HepG2 (cell line): ENCODE results near the gene PRKAR2B. TPM values are rescaled to one million over a fixed set of nuclear protein-coding genes. Genes with fewer than 3 reads are reported as not detected.
A peak's percentile ranks its signal among the peaks of the same experiment; 100 is the strongest.

Experiments
- ATAC-seq: fragments of 200-7000 bp; cut with Tn5 transposase; 3 replicates; pipeline ENCODE4 v1.9.1; 2020; ENCODE audit warnings: mild to moderate bottlenecking, moderate library complexity
- BruUV-seq: library from RNA; stranded (reverse); fragments of 400-500 nt; replicated peaks from 2 replicates; lab custom pipeline; 2021; lab: Mats Ljungman, UMichigan
- CTCF ChIA-PET: fragments of 300-600 bp; formaldehyde crosslinking; extraction: SDS; loops from one replicate; lab custom pipeline; 2021; ENCODE audit warnings: low total read pairs, inconsistent platforms, low intra/inter-chr PET ratio; lab: Yijun Ruan, JAX
- POLR2A ChIA-PET: fragments of 350-600 bp; sonication (Branson Sonifier 250); formaldehyde crosslinking; loops from one replicate; lab custom pipeline; 2020; ENCODE audit warnings: antibody characterized with exemption, inconsistent platforms; lab: Yijun Ruan, JAX
- DNase-seq: peaks from one replicate; pipeline ENCODE4 v3.0.0-alpha.2; 2015; ENCODE audit warnings: low spot score
- FAIRE-seq: peaks from 3 replicates; lab custom pipeline; 2011; peaks lifted over from hg19 to GRCh38; lab: Jason Lieb, UNC
- H2AFZ ChIP-seq: one replicate; pipeline ENCODE4 v1.6.1; 2011; ENCODE audit warnings: low read length, inconsistent platforms
- H3K27ac ChIP-seq: fragments of 300-600 bp; 3 replicates; pipeline ENCODE4 v1.8.0; 2011; ENCODE audit warnings: mixed run types, mild to moderate bottlenecking, mixed read lengths, low read length, inconsistent platforms; ENCODE audit not compliant: insufficient read depth; ENCODE audit errors: extremely low read length
- H3K27me3 ChIP-seq, 2 experiments: fragments of 200-600 bp in 1 of 2; 2 replicates in 1 of 2; 3 replicates in 1 of 2; pipeline versions ENCODE4 v1.6.0 to v1.8.0; 2011; ENCODE audit warnings: low read length in 2 of 2, mild to moderate bottlenecking in 2 of 2, moderate library complexity in 2 of 2, inconsistent platforms in 1 of 2; ENCODE audit not compliant: insufficient read depth in 2 of 2, control insufficient read depth in 1 of 2
- H3K36me3 ChIP-seq, 2 experiments: fragments of 200-600 bp in 1 of 2; replicated peaks in 1 of 2; 2 replicates in 1 of 2; 3 replicates in 1 of 2; pipeline versions ENCODE4 v1.5.1 to v1.8.0; 2011; ENCODE audit warnings: low read length in 2 of 2, inconsistent platforms in 1 of 2; ENCODE audit not compliant: insufficient read depth in 2 of 2, control insufficient read depth in 1 of 2
- H3K4me1 ChIP-seq: 2 replicates; pipeline ENCODE4 v1.5.1; 2012; ENCODE audit warnings: low read length, inconsistent platforms; ENCODE audit not compliant: insufficient read depth
- H3K4me2 ChIP-seq: 2 replicates; pipeline ENCODE4 v1.6.0; 2011; ENCODE audit warnings: low read depth, low read length, inconsistent platforms
- H3K4me3 ChIP-seq, 3 experiments: fragments of 200-600 bp in 1 of 3; sonication (generic), shearing (Covaris generic) in 1 of 3; replicated peaks in 1 of 3; 2 replicates each; pipeline ENCODE4 v1.5.1; 2011 to 2016; ENCODE audit warnings: low read length in 3 of 3, inconsistent platforms in 2 of 3, low read depth in 2 of 3, mild to moderate bottlenecking in 2 of 3, control low read depth in 1 of 3, mixed read lengths in 1 of 3; ENCODE audit not compliant: insufficient read depth in 1 of 3
- H3K79me2 ChIP-seq: one replicate; pipeline ENCODE4 v1.6.1; 2011; ENCODE audit warnings: low read length, inconsistent platforms; ENCODE audit not compliant: insufficient read depth
- H3K9ac ChIP-seq: 2 replicates; pipeline ENCODE4 v1.6.0; 2011; ENCODE audit warnings: mild to moderate bottlenecking, low read depth, low read length, inconsistent platforms; ENCODE audit not compliant: insufficient read depth
- H3K9me3 ChIP-seq: 2 replicates; pipeline ENCODE4 v1.5.1; 2012; ENCODE audit warnings: mild to moderate bottlenecking, low read length
- H4K20me1 ChIP-seq: 2 replicates; pipeline ENCODE4 v1.6.0; 2011; ENCODE audit warnings: inconsistent platforms, mild to moderate bottlenecking, low read length, moderate library complexity; ENCODE audit not compliant: insufficient read depth
- ATF7 ChIP-seq, 2 experiments: fragments of 450-650 bp in 1 of 2; sonication (generic) in 1 of 2; formaldehyde crosslinking in 1 of 2; IDR thresholded peaks; 2 replicates each; pipeline versions ENCODE4 v1.4.0 to v1.6.1; 2016 to 2020; ENCODE audit warnings: antibody characterized with exemption in 1 of 2, mild to moderate bottlenecking in 1 of 2, missing genetic modification reagents in 1 of 2
- MAFK ChIP-seq, 2 experiments: IDR thresholded peaks in 1 of 2; conservative IDR thresholded peaks in 1 of 2; 2 replicates each; pipeline ENCODE4 v1.6.1; 2011; ENCODE audit warnings: improper control_type of control experiment in 2 of 2, low read length in 2 of 2
- SRF ChIP-seq: IDR thresholded peaks from 2 replicates; pipeline ENCODE4 v1.6.1; 2011; ENCODE audit warnings: mild to moderate bottlenecking, low read depth, low read length, moderate library complexity
- in situ Hi-C: cut with HindIII; loops from 2 replicates; pipeline ENCODE4 v1.10.0; 2017; ENCODE audit warnings: low pct_unique_long_range_greater_than_20kb; ENCODE audit not compliant: extremely low pct_ligation_motif_present
- intact Hi-C: fragments of 100-400 bp; cut with micrococcal nuclease; formaldehyde crosslinking; loops from one replicate; pipeline ENCODE4 v1.10.0; 2022; ENCODE audit not compliant: unreplicated experiment
- polyA plus RNA-seq, 8 experiments: library from polyadenylated mRNA; depleted of rRNA in 3 of 8; stranded (reverse) in 7 of 8; unstranded in 1 of 8; fragments of >200 nt; fragmentation: Illumina TruSeq in 4 of 8; extraction: Trizol in 4 of 8; gene quantifications; 2 replicates each; pipeline versions ENCODE4 v1.2.1 to v1.2.3, GENCODE V29; 2011 to 2016; ENCODE audit warnings: low read depth in 4 of 8, missing spikeins in 1 of 8, mixed read lengths in 1 of 8; ENCODE audit not compliant: insufficient read depth in 1 of 8
- total RNA-seq, 5 experiments: library from RNA; depleted of rRNA; stranded (reverse); fragments of >200 nt; fragmentation: Illumina TruSeq; extraction: Trizol; gene quantifications; 2 replicates each; pipeline ENCODE4 v1.2.3, GENCODE V29; 2016; ENCODE audit warnings: low read depth in 1 of 5
- TF ChIP-seq, protein P1 (sequence below): sonication (generic); formaldehyde crosslinking; IDR thresholded peaks from 2 replicates; pipeline ENCODE4 v1.4.0; 2020; ENCODE audit warnings: missing genetic modification reagents

Gene PRKAR2B
- total and polyA plus RNA-seq, 2 of the 13 experiments (the other 11 are each of a cell fraction or from before 2014, with no cell fraction given): not detected

DNA sequence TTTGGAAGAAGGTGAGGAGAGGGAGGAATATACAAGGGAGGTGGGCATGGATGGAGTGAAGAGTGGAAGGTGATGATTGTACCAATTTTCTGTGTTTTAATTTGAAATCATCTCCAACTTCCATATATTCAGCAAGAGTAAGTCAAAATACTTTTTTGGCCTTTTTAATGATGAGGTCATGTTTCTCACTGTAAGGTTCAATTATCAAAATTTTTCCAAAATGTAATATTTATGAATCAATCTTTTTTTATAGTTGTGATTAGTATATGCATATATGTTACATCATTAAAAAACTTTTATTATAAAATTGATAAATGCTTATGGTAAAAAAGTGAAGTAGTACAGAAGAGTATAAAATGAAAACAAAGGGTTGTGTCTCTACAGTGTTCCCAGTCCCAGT, 40.7 kb downstream of the PRKAR2B start:
- Histone ChIP-seq H3K27me3 (no peaks in the 10 kb centered on the region; a peak in 1 of 5 replicates), H2AFZ (no peak overlapping the region), H3K9ac (no peak overlapping the region), H3K9me3 (no peaks in the 10 kb centered on the region), H3K4me3 (no peak overlapping the region), H3K27ac (no peak overlapping the region), H3K79me2 (no peaks in the 10 kb centered on the region), H3K4me2 (no peak overlapping the region), H3K36me3 (no peaks in the 10 kb centered on the region), H4K20me1 (no peaks in the 10 kb centered on the region), H3K4me1 (no peaks in the 10 kb centered on the region)
- CTCF ChIA-PET: no interaction called here
- ATAC-seq (no peak), FAIRE-seq (no peak), DNase-seq (no peak)
- no TSS peak for BruUV-seq
- TF ChIP-seq ATF7 (IDR thresholded peaks at IDR 0.05) (peak; percentile 48), ATF7 (CRISPR knock-in tag; IDR thresholded peaks at IDR 0.05) (no peak)
- TF ChIP-seq, protein P1, sequence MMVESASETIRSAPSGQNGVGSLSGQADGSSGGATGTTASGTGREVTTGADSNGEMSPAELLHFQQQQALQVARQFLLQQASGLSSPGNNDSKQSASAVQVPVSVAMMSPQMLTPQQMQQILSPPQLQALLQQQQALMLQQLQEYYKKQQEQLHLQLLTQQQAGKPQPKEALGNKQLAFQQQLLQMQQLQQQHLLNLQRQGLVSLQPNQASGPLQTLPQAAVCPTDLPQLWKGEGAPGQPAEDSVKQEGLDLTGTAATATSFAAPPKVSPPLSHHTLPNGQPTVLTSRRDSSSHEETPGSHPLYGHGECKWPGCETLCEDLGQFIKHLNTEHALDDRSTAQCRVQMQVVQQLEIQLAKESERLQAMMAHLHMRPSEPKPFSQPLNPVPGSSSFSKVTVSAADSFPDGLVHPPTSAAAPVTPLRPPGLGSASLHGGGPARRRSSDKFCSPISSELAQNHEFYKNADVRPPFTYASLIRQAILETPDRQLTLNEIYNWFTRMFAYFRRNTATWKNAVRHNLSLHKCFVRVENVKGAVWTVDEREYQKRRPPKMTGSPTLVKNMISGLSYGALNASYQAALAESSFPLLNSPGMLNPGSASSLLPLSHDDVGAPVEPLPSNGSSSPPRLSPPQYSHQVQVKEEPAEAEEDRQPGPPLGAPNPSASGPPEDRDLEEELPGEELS (CRISPR knock-in tag): no peak
- in situ Hi-C loops: no loop called here
- intact Hi-C loops: no loop called here
- POLR2A ChIA-PET: no interaction called here

DNA sequence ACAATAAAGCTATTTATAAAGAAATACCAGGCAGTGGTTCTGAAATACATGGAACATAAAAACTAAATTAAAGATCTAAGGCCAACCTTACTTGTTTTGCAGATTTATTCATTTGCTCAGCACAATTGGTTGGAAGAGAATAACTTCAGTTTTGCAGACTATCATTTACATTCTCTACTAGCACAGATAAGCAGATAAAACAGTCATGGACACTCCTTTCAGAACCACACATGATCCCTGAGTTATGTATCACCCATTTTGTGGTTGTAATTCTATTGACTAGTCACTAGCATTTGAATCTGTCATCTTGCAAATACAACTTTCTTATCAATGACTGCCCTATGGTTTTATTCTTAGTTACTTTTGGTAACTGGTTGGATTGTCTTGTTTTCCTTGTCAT, 45.1 kb downstream of the PRKAR2B start:
- intact Hi-C loops: no loop called here
- in situ Hi-C loops: no loop called here
- no TSS peak for BruUV-seq
- Histone ChIP-seq H3K4me1 (no peaks in the 10 kb centered on the region), H3K4me2 (no peak overlapping the region), H2AFZ (no peak overlapping the region), H3K27me3 (no peaks in the 10 kb centered on the region), H3K36me3 (no peaks in the 10 kb centered on the region), H3K9me3 (no peaks in the 10 kb centered on the region), H3K27ac (no peak overlapping the region), H3K79me2 (no peaks in the 10 kb centered on the region), H4K20me1 (no peaks in the 10 kb centered on the region), H3K9ac (no peak overlapping the region), H3K4me3 (no peak overlapping the region)
- ChIA-PET POLR2A (no interaction called here), CTCF (no interaction called here)
- no peak for DNase-seq
- ATAC-seq: no peak
- 0 out of 4 replicates have a peak, but pooled peaks of 1 of the 2 experiments have one; percentile 5 for TF ChIP-seq MAFK (conservative IDR thresholded peaks at IDR 0.05 in 1 of 2, IDR thresholded peaks at IDR 0.05 in 1 of 2; ENCODE audit: low read length in 2 of 2)
- TF ChIP-seq SRF: no peak
- FAIRE-seq: no peak
